GM18861 (cell line): ENCODE results near the gene METTL16.

Source experiments
- ATAC-seq: cut with Tn5 transposase; IDR thresholded peaks from one replicate; pipeline ENCODE4 v1.9.1; 2021; ENCODE audit not compliant: unreplicated experiment

METTL16 gene

GRCh38 chr17:2368359-2368758 lies 143.3 kb downstream of the METTL16 start:
- ATAC-seq = no peak

- ATAC-seq = no peak
These were observed 144.8 kb downstream of the METTL16 start for GRCh38 chr17:2366747-2367494.
